GM18511 (cell line): ENCODE measurements around the gene GYS1.
"Not testable (repeated sequence)": the region's sequence is repeated elsewhere in the genome, so short reads cannot be mapped to it uniquely, and the experiment has no call there.

Experiments used
- ATAC-seq: cut with Tn5 transposase; IDR thresholded peaks from one replicate; pipeline ENCODE4 v1.9.1; 2021; ENCODE audit warnings: mild to moderate bottlenecking, moderate library complexity; ENCODE audit not compliant: unreplicated experiment

Gene GYS1

GRCh38 chr19:49018388-49019241 is 25.5 kb upstream of the GYS1 start:
- not testable (repeated sequence) for ATAC-seq

GRCh38 chr19:49017666-49018351 is 24.7 kb upstream of the GYS1 start:
- ATAC-seq, result no peak

GRCh38 chr19:49017041-49017665 is 24.0 kb upstream of the GYS1 start, which contains the start of gene LHB:
TSS of gene LHB (minus strand) at chr19:49017091. CDS start at chr19:49017081, 10 bp downstream.
- no peak for ATAC-seq

GRCh38 chr19:49016067-49016839 is 23.1 kb upstream of the GYS1 start:
- ATAC-seq, result no peak

GRCh38 chr19:49014870-49015255 is 21.8 kb upstream of the GYS1 start:
- no peak for ATAC-seq

GRCh38 chr19:49014123-49014869 is 21.2 kb upstream of the GYS1 start:
- no peak for ATAC-seq

- no peak for ATAC-seq
Observed at GRCh38 chr19:49011194-49011593, 18.1 kb upstream of the GYS1 start.

- ATAC-seq, result no peak
Observed at GRCh38 chr19:49010453-49010852, 17.3 kb upstream of the GYS1 start.

- no peak for ATAC-seq
Observed at GRCh38 chr19:49009828-49010227, 16.7 kb upstream of the GYS1 start.

- ATAC-seq, result no peak
Observed at GRCh38 chr19:49006905-49007304, 13.8 kb upstream of the GYS1 start.

GRCh38 chr19:49004964-49005614 is 12.0 kb upstream of the GYS1 start:
- ATAC-seq, result no peak

GRCh38 chr19:49004133-49004532 is 11.0 kb upstream of the GYS1 start:
- no peak for ATAC-seq

- no peak for ATAC-seq
Observed at GRCh38 chr19:48999481-49000325, 6.6 kb upstream of the GYS1 start.

GRCh38 chr19:48997972-48998371 is 4.9 kb upstream of the GYS1 start:
- no peak for ATAC-seq

GRCh38 chr19:48994035-48994386 is 902 bp upstream of the GYS1 start:
- no peak for ATAC-seq

GRCh38 chr19:48992581-48993174 is 431 bp downstream of the GYS1 start:
- no peak for ATAC-seq

- ATAC-seq, result no peak
Observed at GRCh38 chr19:48991873-48992580, 1.1 kb downstream of the GYS1 start.
